HG02588 (cell line): ENCODE data around the gene ACAA2.
A peak's percentile ranks its signal among the peaks of the same experiment; 100 is the strongest.
"Not testable (repeated sequence)": the region's sequence is repeated elsewhere in the genome, so short reads cannot be mapped to it uniquely, and the experiment has no call there.

Experiments used
- ATAC-seq: cut with Tn5 transposase; IDR thresholded peaks from one replicate; pipeline ENCODE4 v1.9.1; 2021; ENCODE audit warnings: mild to moderate bottlenecking, moderate library complexity; ENCODE audit not compliant: unreplicated experiment

ACAA2 gene

DNA sequence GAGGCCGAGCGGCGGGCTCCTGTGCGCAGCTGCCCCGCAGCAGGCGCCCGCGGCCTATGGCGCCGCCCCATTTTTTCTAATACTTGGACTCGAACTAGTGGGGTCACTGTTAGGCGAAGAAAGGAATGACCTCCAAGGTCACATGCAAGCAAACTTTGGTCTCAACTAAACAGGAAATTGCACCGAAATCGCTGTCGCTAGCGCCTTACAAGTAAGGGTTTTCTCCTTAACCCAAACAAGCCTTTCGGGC is 339 bp downstream of the ACAA2 start:
- ATAC-seq = peak; percentile 23

DNA sequence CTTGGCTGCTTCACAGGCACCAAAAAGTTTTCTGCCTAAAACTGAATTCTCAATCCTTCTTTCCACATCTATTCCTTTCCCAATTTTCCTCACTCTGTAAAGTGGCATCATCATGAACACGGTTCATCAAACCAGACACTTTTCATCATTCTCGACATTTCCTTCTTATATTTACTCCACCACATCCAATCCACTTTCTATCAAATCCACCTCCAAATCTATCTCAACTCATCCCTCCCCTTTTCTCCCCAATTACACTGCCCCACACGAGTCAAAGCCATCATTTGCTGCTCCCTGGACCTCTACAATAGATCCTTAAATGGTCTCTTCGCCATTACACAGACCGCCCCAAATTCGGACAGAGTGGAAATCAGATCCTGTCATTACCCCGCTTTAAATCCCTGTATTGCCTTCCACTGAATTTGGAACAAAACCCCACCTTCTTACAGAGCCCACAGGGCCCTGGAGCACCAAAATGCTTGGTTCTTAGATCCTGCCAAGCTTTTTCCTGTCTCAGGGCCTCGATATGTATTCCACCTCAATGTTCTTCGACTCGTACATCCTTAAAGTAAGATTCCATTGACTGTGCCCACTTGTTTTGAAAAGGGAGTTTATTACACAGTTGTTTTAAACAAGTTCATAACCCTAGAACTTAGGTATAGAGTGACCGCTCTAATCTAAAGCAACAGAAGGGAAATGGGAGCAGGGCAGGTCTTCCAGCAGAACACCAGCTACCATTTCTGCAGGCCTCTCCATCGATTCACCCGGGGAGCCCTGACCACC is 856 bp downstream of the ACAA2 start:
- no peak for ATAC-seq

DNA sequence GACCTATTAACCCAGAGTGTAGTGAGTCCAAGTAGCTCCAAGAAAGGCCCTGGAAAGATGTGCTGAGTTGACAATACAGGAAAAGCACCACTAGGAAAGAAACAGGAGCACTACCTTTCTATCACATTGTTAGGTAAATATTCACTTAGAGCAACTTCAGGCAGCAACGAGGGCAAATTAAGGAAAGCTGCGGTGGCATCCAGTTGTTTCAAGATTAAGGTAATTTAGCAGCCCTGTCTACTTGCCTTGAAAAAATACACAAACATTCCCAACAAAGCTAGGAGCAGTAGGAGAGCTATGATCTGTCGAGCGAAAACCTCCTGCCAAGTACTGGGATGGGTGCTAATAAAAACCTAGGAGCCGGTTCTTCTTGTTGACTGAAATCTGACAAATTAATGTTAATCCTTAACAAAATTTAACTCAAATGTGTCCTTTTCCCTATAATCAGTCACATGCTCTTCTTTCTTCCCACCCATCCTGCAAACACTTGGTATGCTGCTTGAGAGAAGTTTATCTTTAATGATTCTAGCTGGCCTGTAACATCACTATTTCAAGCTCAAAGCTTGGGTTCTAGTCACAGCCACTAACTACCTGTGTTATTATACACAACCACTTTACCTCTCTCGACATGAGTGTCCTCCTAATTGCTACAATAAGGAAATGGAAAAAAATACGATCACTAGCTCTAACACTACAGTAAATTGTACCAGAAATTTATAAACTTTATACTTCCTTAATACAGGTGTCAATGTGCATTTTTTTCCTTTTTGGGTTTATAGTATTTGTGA is 2.0 kb downstream of the ACAA2 start:
- ATAC-seq = no peak

DNA sequence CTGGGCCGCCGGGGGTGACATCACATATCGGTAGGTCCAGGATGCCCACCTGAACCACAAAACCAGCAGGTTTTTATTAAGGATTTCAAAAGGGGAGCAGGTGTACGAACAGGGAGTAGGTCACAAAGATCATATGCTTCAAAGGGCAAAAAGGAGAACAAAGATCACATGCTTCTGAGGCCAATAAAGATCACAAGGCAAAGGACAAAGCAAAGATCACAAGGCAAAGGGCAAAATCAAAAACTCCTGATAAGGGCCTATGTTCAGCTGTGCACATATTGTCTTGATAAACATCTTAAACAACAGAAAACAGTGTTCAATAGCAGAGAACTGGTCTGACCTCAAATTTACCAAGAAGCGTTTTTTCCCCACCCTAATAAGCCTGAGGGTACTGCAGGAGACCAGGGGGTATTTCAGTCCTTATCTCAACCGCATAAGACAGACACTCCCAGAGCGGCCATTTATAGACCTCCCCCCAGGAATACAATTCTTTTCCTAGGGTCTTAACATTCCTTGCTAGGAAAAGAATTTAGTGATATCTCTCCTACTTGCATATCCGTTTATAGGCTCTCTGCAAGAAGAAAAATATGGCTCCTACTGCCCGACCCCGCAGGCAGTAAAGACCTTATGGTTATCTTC is 4.7 kb downstream of the ACAA2 start:
- not testable (repeated sequence) for ATAC-seq

DNA sequence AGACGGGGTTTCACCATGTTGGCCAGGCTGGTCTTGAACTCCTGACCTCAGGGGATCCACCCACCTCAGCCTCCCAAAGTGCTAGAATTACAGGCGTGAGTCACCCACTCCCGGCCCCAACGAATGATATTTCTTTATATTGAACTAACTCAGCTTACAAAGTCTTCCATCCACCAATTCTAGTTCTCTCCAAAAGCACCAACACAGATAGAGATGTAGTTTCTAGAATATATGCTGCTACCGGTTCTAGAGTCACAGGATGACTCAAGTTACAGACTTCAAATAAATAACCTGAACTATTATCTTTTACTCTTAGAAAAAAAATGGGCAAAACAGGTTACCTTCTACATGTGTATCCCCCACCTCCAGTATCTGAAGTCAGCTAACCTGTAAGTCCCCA is 9.2 kb downstream of the ACAA2 start:
- ATAC-seq = no peak

DNA sequence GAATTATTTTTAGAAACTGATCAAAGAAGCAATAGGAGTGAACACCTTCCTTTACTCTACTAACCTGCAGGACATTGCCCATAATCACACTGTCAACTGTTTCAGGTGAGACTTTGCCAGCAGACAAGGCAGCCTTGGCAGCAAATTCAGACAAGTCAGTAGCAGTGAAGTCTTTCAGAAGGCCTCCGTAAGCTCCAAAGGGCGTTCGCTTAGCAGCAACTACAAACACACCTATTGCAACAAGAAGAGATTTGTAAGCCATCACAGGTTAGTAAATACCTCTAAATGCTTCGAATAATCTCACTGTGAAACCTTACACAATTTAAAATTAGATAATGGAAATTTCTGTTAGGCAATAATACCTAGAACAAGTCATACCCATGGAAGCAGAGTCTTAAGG is 10.7 kb downstream of the ACAA2 start:
- no peak for ATAC-seq

GRCh38 chr18:49800491-49800890 is 12.8 kb downstream of the ACAA2 start:
- not testable (repeated sequence) for ATAC-seq

DNA sequence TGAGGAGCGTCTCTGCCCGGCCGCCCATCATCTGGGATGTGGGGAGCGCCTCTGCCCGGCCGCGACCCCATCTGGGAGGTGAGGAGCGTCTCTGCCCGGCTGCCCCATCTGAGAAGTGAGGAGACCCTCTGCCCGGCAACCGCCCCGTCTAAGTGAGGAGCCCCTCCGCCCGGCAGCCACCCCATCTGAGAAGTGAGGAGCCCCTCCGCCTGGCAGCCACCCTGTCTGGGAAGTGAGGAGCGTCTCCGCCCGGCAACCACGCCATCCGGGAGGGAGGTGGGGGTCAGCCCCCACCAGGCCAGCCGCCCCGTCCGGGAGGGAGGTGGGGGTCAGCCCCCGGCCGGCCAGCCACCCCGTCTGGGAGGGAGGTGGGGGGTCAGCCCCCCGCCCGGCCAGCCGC is 13.5 kb downstream of the ACAA2 start:
- not testable (repeated sequence) for ATAC-seq

- no peak for ATAC-seq
Observed at GRCh38 chr18:49798001-49798400, 15.3 kb downstream of the ACAA2 start.

DNA sequence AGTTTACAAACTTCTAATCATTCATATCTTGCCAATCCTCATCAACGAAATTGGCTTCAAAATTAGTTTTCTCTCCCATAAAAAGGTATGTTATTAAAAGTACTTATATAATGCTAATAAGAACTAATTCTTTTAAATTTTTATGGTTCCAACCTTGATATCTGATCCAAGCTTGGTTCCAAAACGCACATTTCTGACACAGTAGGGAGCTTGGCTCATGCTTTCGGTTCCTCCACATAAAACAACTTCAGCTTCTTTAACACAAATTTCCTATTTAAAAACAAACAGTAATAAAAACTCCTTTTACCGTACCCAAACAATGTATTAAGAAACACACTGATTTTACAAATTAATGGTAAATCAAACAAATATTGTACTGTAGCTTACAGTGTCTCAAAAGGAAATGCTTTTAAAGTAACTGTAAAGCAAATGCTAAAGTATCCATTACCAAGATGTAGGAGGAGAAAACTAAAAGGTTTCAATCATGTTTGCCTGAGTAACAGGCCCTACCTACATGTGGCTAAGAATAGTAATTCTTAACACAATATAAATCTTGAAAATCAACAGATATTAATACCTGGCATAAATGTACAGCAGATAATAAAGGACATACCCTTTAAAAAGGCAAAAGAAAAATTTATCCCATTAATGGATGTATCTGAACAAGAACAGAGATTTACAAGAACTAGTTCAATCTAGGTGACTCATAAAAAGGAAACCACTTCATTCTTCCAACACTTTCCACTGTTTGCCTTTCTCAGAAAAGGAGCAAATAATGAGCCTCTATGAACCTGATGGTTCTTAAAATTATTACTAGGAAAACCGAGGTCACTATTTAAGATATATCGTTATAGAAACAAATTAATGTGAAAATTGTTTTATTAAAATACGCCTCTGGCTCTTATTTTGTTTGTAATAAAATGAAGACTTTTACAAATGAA is 17.5 kb downstream of the ACAA2 start:
- ATAC-seq = no peak

DNA sequence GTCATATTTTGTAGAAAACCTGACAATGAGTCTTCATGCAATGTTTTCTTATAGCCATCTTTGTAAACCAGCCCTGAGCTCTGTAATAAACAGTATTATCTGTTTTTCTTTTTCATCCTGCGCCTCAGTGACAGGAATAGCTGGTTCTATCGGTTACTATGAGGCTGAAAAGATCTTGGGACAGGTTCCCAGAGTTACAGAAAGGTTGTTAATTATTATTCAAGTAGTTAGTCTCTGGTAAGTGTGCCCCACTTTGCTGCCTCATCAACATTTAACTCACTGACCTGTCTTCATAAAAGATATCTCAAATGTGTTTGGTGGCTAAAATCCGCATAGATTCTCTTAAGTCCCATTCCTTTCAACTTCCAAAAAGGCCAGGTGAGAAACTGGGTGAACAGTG is 18.6 kb downstream of the ACAA2 start:
- ATAC-seq = no peak

- ATAC-seq = not testable (repeated sequence)
Observed at GRCh38 chr18:49789560-49790134, 23.7 kb downstream of the ACAA2 start.

DNA sequence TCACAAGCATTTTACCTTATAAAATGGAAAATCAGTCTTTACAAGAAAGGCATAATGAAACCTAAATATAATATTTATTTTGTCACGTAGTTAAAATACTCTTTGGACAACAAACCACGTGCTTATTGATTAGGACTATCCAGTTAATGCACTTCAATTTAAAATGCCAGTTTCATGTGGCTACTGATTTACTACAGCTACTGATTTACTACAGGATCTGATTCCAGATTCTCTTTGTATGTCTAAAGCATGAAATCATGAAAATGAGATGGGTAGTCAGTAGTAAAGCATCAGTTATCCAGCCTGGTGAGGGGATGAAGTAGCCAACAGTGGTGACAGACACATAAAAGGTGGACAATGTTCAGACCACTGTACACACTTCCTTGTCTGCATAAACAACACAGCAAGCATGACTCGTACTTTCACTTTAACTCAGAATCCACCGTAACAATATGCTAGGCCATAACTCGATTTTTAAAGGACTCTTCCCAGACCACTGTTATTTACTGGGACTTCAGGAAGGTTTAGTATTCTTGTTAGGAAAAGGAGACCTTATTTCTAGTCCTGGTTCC is 24.9 kb downstream of the ACAA2 start:
- ATAC-seq = peak; percentile 69

DNA sequence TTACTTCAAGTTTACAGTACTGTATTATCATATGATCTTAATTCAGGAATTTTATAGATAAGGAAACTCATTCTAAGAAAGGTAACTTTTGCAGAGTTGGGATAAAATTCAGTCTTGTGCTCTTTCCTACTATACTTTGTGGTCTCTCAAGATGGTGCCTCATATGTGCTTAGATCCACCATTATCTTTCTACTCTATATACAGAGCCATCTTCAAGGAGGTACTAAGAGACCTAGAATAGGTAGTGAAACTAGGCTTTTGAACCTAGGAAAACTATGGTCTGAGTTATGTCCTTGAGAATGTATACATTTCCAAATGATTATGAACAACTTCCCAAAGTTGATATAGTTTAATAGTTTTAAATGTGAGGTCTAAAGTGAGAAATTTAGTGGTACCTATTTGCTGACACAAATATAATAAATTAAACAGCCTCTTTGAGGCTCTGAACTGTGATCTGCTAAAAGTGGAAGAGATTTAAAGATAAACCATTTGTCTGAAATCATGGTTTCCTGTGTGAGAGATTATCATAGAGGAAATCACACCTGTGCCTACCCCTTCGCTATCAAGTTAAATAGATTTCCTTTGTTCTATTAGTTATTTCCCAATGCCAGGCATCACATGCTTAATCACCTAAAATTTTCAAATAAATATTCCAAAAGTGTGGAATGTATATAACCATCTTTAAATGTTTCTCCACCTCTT is 27.2 kb downstream of the ACAA2 start:
- ATAC-seq = no peak

- ATAC-seq = no peak
Observed at GRCh38 chr18:49784427-49785185, 28.7 kb downstream of the ACAA2 start.

- not testable (repeated sequence) for ATAC-seq
Observed at GRCh38 chr18:49783631-49784030, 29.7 kb downstream of the ACAA2 start.

DNA sequence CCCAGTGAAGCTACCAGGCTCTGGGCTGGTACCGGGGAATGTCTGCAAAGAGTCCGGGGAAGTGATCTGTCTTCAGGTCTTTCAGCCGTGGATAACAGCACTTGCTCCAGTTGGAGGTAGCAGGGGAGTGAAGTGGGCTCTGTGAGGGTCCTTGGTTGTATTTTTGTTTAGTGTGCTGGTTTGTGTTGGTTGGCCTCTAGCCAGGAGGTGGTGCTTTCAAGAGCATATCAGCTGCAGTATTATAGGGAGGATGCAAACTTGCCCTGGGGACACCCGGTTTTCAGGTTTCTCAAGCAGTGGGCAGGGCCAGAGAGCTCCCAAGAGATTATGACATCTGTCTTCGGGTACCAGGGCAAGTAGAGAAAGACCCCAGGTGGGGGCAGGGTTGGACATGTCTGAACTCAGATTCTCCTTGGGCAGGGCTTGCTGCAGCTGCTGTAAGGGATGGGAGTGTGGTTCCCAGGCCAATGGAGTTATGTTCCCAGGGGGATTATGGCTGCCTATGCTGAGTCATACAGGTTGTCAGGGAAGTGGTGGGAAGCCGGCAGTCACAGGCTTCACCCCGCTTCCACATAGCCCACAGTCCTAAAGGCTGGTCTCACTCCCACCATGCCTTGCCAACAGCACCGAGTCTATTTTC is 34.4 kb downstream of the ACAA2 start:
- ATAC-seq = no peak

DNA sequence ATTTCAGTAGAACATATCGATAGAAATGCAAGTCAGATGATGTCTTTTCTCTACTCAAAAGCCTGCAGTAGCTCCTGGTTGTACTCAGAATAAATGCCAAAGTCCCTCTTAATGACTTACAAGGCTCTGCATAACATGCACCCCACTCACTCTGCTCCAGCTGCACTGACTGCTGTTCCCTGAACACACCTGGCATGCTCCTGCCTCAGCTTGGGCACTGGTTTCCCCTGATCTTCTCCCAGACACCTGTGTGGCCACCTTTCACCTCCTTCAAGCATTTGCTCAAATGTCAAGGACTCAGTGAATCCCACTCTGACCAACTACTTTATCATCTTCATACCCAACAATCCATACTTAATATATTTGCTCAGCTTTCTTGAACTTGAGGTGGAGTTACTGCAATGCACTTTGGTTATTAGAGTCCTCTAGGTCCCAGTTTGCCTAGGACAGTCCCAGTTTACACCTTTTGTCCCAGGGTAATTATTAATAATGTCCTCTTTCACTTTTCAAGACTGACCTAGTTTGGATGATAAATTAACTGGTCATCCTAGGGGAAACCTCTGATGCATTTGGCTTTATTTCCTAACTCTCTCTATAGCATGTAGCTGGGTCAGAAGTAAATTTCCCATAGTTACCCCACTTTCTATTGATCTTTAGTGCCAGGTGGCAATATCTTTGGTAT is 44.1 kb downstream of the ACAA2 start:
- ATAC-seq = no peak
